ENCODE data around the gene CRB3. TPM values are rescaled to one million over a fixed set of nuclear protein-coding genes. Genes with fewer than 3 reads are reported as not detected.

CRB3 gene
- polyA plus RNA-seq, 3 donors, result not detected

DNA sequence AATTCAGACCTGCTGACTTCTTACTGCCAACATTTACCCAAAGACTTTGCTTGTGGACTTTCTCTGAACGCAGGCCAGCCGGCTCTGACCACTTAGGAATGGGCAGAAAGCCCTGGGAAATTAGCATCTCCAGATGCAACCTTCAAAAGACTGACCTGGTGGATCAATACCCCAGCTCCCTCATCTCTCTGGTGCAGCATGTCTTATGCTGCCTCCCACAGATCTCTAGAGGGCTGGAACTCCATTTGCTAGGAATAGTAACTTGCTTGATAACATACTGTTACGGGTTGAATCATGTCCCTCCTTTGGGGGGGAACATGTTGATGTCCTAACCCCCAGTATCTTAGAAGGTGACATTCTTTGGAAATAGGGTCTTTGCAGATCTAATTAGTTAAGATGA, 17.6 kb upstream of the CRB3 start:
- H3K9me3 Mint-ChIP-seq, result peaks cover 0 to 10% (median 3%) of the 10 kb centered on the region in 7 donors
- Histone ChIP-seq H3K4me1 (ENCODE audit: control insufficient read depth in 1 of 2, insufficient read depth in 2 of 2, low read length in 2 of 2) (no peaks in the 10 kb centered on the region), H3K79me2 (ENCODE audit: insufficient read depth, low read length) (no peaks in the 10 kb centered on the region), H3K36me3 (replicated peaks in 1 of 2; ENCODE audit: control insufficient read depth in 1 of 2, insufficient read depth in 2 of 2, low read length in 2 of 2) (no peaks in the 10 kb centered on the region), H4K20me1 (ENCODE audit: insufficient read depth, low read length) (no peaks in the 10 kb centered on the region), H3K9me3 (replicated peaks in 1 of 2; ENCODE audit: control insufficient read depth in 1 of 2, insufficient read depth in 1 of 2, low read length in 2 of 2) (no peaks in the 10 kb centered on the region), H3K9ac (ENCODE audit: insufficient read depth, low read length, poor library complexity, severe bottlenecking) (no peak overlapping the region), H2AFZ (ENCODE audit: insufficient read depth, low read depth, low read length, poor library complexity, severe bottlenecking) (no peak overlapping the region), H3K4me2 (replicated peaks; ENCODE audit: extremely low read depth, low read length, poor library complexity, severe bottlenecking) (no peak overlapping the region), H3K27ac (ENCODE audit: low read depth in 1 of 2, low read length in 2 of 2) (no peak overlapping the region), H3K4me3 (replicated peaks in 1 of 3; ENCODE audit: low read depth in 2 of 3, low read length in 3 of 3) (no peak overlapping the region), H3K27me3 (ENCODE audit: control insufficient read depth in 2 of 2, insufficient read depth in 2 of 2, low read length in 2 of 2) (no peaks in the 10 kb centered on the region)
- no CpG with 5 or more reads among the region's 3 CpGs for WGBS (ENCODE audit: insufficient coverage)
- H3K27ac Mint-ChIP-seq, result no peak overlapping the region
- H3K36me3 Mint-ChIP-seq, result no peaks in the 10 kb centered on the region
- no peak overlapping the region for H3K4me3 Mint-ChIP-seq
- no peaks in the 10 kb centered on the region for H3K4me1 Mint-ChIP-seq
- TF ChIP-seq, protein P1, sequence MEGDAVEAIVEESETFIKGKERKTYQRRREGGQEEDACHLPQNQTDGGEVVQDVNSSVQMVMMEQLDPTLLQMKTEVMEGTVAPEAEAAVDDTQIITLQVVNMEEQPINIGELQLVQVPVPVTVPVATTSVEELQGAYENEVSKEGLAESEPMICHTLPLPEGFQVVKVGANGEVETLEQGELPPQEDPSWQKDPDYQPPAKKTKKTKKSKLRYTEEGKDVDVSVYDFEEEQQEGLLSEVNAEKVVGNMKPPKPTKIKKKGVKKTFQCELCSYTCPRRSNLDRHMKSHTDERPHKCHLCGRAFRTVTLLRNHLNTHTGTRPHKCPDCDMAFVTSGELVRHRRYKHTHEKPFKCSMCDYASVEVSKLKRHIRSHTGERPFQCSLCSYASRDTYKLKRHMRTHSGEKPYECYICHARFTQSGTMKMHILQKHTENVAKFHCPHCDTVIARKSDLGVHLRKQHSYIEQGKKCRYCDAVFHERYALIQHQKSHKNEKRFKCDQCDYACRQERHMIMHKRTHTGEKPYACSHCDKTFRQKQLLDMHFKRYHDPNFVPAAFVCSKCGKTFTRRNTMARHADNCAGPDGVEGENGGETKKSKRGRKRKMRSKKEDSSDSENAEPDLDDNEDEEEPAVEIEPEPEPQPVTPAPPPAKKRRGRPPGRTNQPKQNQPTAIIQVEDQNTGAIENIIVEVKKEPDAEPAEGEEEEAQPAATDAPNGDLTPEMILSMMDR (IDR thresholded peaks at IDR 0.05), result no peak
- peaks cover 2 to 5% (median 3%) of the 10 kb centered on the region in 3 donors for H3K27me3 Mint-ChIP-seq (ENCODE audit: low read depth in 3 of 3)
- no peak for DNase-seq
- intact Hi-C loops (cut with micrococcal nuclease), result no loop called here

DNA sequence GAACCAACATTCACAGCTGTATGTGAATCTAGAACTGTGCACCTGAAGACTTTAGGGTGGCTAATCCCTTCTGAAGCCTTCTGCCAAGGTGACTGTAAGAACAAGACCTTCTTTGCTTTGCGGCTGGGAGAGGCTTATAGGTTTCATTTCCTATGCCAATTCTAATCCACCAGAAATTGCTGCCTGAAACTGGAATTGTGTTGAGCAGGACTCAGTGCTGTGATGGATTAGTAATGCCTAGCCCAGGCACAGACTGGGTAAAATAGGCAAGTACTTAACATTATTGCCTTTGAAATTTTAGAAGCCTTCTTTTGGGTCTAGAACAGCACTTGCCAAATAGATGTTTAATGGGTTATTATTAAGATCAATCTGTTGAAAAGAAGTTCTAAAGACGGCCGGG, 16.0 kb upstream of the CRB3 start:
- Histone ChIP-seq H4K20me1 (ENCODE audit: insufficient read depth, low read length) (no peaks in the 10 kb centered on the region), H3K27ac (ENCODE audit: low read depth in 1 of 2, low read length in 2 of 2) (no peak overlapping the region), H3K9ac (ENCODE audit: insufficient read depth, low read length, poor library complexity, severe bottlenecking) (no peak overlapping the region), H3K36me3 (replicated peaks in 1 of 2; ENCODE audit: control insufficient read depth in 1 of 2, insufficient read depth in 2 of 2, low read length in 2 of 2) (no peaks in the 10 kb centered on the region), H3K4me1 (ENCODE audit: control insufficient read depth in 1 of 2, insufficient read depth in 2 of 2, low read length in 2 of 2) (no peaks in the 10 kb centered on the region), H3K27me3 (ENCODE audit: control insufficient read depth in 2 of 2, insufficient read depth in 2 of 2, low read length in 2 of 2) (no peaks in the 10 kb centered on the region), H3K4me3 (replicated peaks in 1 of 3; ENCODE audit: low read depth in 2 of 3, low read length in 3 of 3) (no peak overlapping the region), H3K79me2 (ENCODE audit: insufficient read depth, low read length) (no peaks in the 10 kb centered on the region), H3K9me3 (replicated peaks in 1 of 2; ENCODE audit: control insufficient read depth in 1 of 2, insufficient read depth in 1 of 2, low read length in 2 of 2) (no peaks in the 10 kb centered on the region), H2AFZ (ENCODE audit: insufficient read depth, low read depth, low read length, poor library complexity, severe bottlenecking) (no peak overlapping the region), H3K4me2 (replicated peaks; ENCODE audit: extremely low read depth, low read length, poor library complexity, severe bottlenecking) (no peak overlapping the region)
- intact Hi-C loops (cut with micrococcal nuclease), result no loop called here
- peaks cover 2 to 5% (median 3%) of the 10 kb centered on the region in 3 donors for H3K27me3 Mint-ChIP-seq (ENCODE audit: low read depth in 3 of 3)
- no peak overlapping the region for H3K4me3 Mint-ChIP-seq
- H3K27ac Mint-ChIP-seq, result no peak overlapping the region
- no peaks in the 10 kb centered on the region for H3K36me3 Mint-ChIP-seq
- no CpG with 5 or more reads among the region's 3 CpGs for WGBS (ENCODE audit: insufficient coverage)
- H3K4me1 Mint-ChIP-seq, result no peaks in the 10 kb centered on the region
- peaks cover 0 to 11% (median 3%) of the 10 kb centered on the region in 7 donors for H3K9me3 Mint-ChIP-seq
- TF ChIP-seq, protein P1 (IDR thresholded peaks at IDR 0.05), result no peak
- DNase-seq, result no peak

Data from CD14-positive monocyte (primary cell).